ENCODE measurements around the gene ARHGAP15. TPM values are rescaled to one million over a fixed set of nuclear protein-coding genes. Genes with fewer than 3 reads are reported as not detected.

Gene ARHGAP15
- total and polyA plus RNA-seq, 9 donors, result 6.7 to 21.0 (median 9.7) TPM

GRCh38 chr2:143482316-143482715 is 353.1 kb downstream of the ARHGAP15 start:
- Histone ChIP-seq H3K27ac (ENCODE audit: low read length) (peak overlapping the region; percentile 94), H3K36me3 (ENCODE audit: control insufficient read depth, insufficient read depth, low read length) (no peaks in the 10 kb centered on the region), H3K4me3 (ENCODE audit: low read length) (no peak overlapping the region), H3K27me3 (ENCODE audit: control insufficient read depth, insufficient read depth, low read length) (no peaks in the 10 kb centered on the region), H3K4me1 (ENCODE audit: control insufficient read depth, insufficient read depth, low read length) (peaks cover 5% of the 10 kb centered on the region), H3K9me3 (replicated peaks; ENCODE audit: control insufficient read depth, low read depth, low read length) (no peaks in the 10 kb centered on the region)
- WGBS (ENCODE audit: insufficient coverage), result no CpG with 5 or more reads among the region's 3 CpGs
- DNase-seq, result peak; percentile 91

DNA sequence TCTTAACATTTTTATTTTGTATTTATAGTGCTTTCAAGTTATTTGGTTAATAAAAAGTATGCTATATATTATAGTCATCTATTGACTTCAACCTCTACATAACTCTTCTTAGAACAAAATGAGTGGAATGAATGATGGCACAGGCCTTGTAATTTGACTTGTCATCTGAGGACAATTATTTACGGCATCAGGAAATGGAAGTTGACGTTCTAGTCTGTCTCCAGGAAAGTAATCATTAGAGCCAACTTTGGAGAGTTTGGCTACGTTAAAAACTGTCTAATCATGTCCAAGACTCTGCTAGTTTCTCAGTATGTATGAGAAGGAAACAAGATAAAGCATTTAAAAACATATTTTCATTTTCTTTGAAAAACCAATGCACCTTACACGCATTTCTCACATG is 353.6 kb downstream of the ARHGAP15 start:
- Histone ChIP-seq H3K4me3 (ENCODE audit: low read length) (no peak overlapping the region), H3K36me3 (ENCODE audit: control insufficient read depth, insufficient read depth, low read length) (no peaks in the 10 kb centered on the region), H3K9me3 (replicated peaks; ENCODE audit: control insufficient read depth, low read depth, low read length) (no peaks in the 10 kb centered on the region), H3K4me1 (ENCODE audit: control insufficient read depth, insufficient read depth, low read length) (peaks cover 5% of the 10 kb centered on the region), H3K27me3 (ENCODE audit: control insufficient read depth, insufficient read depth, low read length) (no peaks in the 10 kb centered on the region), H3K27ac (ENCODE audit: low read length) (peak overlapping the region; percentile 94)
- peak; percentile 90 for DNase-seq
- no CpG with 5 or more reads among the region's 4 CpGs for WGBS (ENCODE audit: insufficient coverage)

DNA sequence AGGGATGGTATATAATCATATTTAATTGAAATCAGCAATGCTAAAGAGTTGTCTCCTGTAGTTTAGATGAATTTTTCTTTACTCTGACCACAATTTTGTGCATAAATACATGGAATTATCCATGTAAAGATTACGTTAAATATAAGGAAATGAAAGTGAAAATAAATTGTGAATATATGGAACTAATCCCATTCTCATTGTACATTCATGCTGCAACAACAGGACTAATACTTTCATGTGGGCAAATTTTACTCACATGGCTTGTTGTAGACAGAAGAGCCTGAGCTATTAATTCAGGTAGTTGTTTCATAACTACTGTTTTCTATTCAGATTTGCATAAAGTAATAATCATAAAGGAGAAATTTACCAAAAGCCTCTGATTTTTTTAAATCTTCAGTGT is 357.8 kb downstream of the ARHGAP15 start:
- Histone ChIP-seq H3K36me3 (ENCODE audit: control insufficient read depth, insufficient read depth, low read length) (no peaks in the 10 kb centered on the region), H3K4me3 (ENCODE audit: low read length) (no peak overlapping the region), H3K27ac (ENCODE audit: low read length) (no peak overlapping the region), H3K9me3 (replicated peaks; ENCODE audit: control insufficient read depth, low read depth, low read length) (no peaks in the 10 kb centered on the region), H3K27me3 (ENCODE audit: control insufficient read depth, insufficient read depth, low read length) (no peaks in the 10 kb centered on the region), H3K4me1 (ENCODE audit: control insufficient read depth, insufficient read depth, low read length) (no peaks in the 10 kb centered on the region)
- WGBS (ENCODE audit: insufficient coverage), result no CpG with 5 or more reads among the region's 1 CpG
- DNase-seq, result no peak

GRCh38 chr2:143489145-143489544 is 359.9 kb downstream of the ARHGAP15 start:
- Histone ChIP-seq H3K27ac (ENCODE audit: low read length) (peak overlapping the region; percentile 65), H3K27me3 (ENCODE audit: control insufficient read depth, insufficient read depth, low read length) (no peaks in the 10 kb centered on the region), H3K9me3 (replicated peaks; ENCODE audit: control insufficient read depth, low read depth, low read length) (peaks cover 5% of the 10 kb centered on the region), H3K36me3 (ENCODE audit: control insufficient read depth, insufficient read depth, low read length) (no peaks in the 10 kb centered on the region), H3K4me1 (ENCODE audit: control insufficient read depth, insufficient read depth, low read length) (no peaks in the 10 kb centered on the region), H3K4me3 (ENCODE audit: low read length) (no peak overlapping the region)
- DNase-seq, result peak; percentile 74
- WGBS (ENCODE audit: insufficient coverage), result no CpG with 5 or more reads among the region's 3 CpGs

GRCh38 chr2:143491131-143491530 is 361.9 kb downstream of the ARHGAP15 start:
- H3K27ac ChIP-seq (ENCODE audit: low read length), result no peak overlapping the region
- DNase-seq, result no peak
- no peak overlapping the region for H3K4me3 ChIP-seq (ENCODE audit: low read length)
- H3K27me3 ChIP-seq (ENCODE audit: control insufficient read depth, insufficient read depth, low read length), result no peaks in the 10 kb centered on the region
- no peaks in the 10 kb centered on the region for H3K4me1 ChIP-seq (ENCODE audit: control insufficient read depth, insufficient read depth, low read length)
- no CpG with 5 or more reads among the region's 2 CpGs for WGBS (ENCODE audit: insufficient coverage)
- H3K36me3 ChIP-seq (ENCODE audit: control insufficient read depth, insufficient read depth, low read length), result no peaks in the 10 kb centered on the region
- peaks cover 5% of the 10 kb centered on the region for H3K9me3 ChIP-seq (replicated peaks; ENCODE audit: control insufficient read depth, low read depth, low read length)

DNA sequence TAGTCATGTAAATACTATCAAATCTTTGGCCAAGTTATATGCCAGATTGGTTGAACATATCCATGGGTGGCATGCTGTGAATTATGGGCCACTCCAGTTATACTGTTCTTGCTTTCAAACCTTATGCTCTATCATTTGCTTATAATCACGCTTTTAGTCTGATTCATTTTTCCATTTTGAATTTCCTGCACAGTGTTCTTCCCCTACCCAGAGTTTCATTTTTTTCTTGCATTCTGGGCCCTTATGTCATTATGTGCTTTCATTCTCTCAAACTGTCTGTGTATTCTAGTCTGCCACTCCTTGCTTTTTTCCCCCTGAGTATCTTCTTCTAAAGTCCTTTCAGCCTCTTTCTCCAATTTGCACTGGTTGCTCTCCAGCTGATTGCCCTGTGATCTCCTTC is 364.1 kb downstream of the ARHGAP15 start:
- WGBS (ENCODE audit: insufficient coverage), result no CpG with 5 or more reads among the region's 1 CpG
- no peaks in the 10 kb centered on the region for H3K27me3 ChIP-seq (ENCODE audit: control insufficient read depth, insufficient read depth, low read length)
- DNase-seq, result no peak
- H3K4me1 ChIP-seq (ENCODE audit: control insufficient read depth, insufficient read depth, low read length), result no peaks in the 10 kb centered on the region
- H3K4me3 ChIP-seq (ENCODE audit: low read length), result no peak overlapping the region
- no peaks in the 10 kb centered on the region for H3K36me3 ChIP-seq (ENCODE audit: control insufficient read depth, insufficient read depth, low read length)
- peaks cover 5% of the 10 kb centered on the region for H3K9me3 ChIP-seq (replicated peaks; ENCODE audit: control insufficient read depth, low read depth, low read length)
- no peak overlapping the region for H3K27ac ChIP-seq (ENCODE audit: low read length)

- no CpG with 5 or more reads among the region's 1 CpG for WGBS (ENCODE audit: insufficient coverage)
- H3K27ac ChIP-seq (ENCODE audit: low read length), result no peak overlapping the region
- no peak for DNase-seq
Measured at GRCh38 chr2:143497726-143498125, 368.5 kb downstream of the ARHGAP15 start.

DNA sequence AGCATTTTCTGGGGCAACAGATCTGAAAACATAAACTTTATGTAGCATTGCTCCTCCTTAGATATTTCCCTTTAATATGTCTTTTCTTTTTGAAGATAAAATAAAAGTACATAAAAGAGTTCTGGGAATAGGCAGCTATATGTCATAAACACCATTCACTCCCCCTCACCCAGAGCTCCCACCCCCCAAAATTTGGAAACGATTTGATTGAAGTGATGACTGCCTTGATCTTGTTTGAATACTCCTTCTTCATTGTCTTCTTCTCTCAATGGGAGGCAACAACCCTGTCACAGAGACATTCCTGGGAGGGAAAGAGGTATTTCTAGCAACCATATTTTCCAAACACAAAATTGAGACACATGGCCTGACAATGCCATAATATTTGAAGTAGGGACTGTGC is 369.3 kb downstream of the ARHGAP15 start:
- no peak for DNase-seq
- Histone ChIP-seq H3K4me1 (ENCODE audit: control insufficient read depth, insufficient read depth, low read length) (no peaks in the 10 kb centered on the region), H3K27me3 (ENCODE audit: control insufficient read depth, insufficient read depth, low read length) (no peaks in the 10 kb centered on the region), H3K36me3 (ENCODE audit: control insufficient read depth, insufficient read depth, low read length) (no peaks in the 10 kb centered on the region), H3K27ac (ENCODE audit: low read length) (no peak overlapping the region), H3K4me3 (ENCODE audit: low read length) (no peak overlapping the region), H3K9me3 (replicated peaks; ENCODE audit: control insufficient read depth, low read depth, low read length) (peaks cover 4% of the 10 kb centered on the region)
- WGBS (ENCODE audit: insufficient coverage), result no CpG with 5 or more reads among the region's 1 CpG

More at GRCh38 chr2:143497726-143498125, 368.5 kb downstream of the ARHGAP15 start:
- H3K9me3 ChIP-seq (replicated peaks; ENCODE audit: control insufficient read depth, low read depth, low read length), result peaks cover 5% of the 10 kb centered on the region
- no peaks in the 10 kb centered on the region for H3K36me3 ChIP-seq (ENCODE audit: control insufficient read depth, insufficient read depth, low read length)
- no peaks in the 10 kb centered on the region for H3K27me3 ChIP-seq (ENCODE audit: control insufficient read depth, insufficient read depth, low read length)
- no peak overlapping the region for H3K4me3 ChIP-seq (ENCODE audit: low read length)
- no peaks in the 10 kb centered on the region for H3K4me1 ChIP-seq (ENCODE audit: control insufficient read depth, insufficient read depth, low read length)

DNA sequence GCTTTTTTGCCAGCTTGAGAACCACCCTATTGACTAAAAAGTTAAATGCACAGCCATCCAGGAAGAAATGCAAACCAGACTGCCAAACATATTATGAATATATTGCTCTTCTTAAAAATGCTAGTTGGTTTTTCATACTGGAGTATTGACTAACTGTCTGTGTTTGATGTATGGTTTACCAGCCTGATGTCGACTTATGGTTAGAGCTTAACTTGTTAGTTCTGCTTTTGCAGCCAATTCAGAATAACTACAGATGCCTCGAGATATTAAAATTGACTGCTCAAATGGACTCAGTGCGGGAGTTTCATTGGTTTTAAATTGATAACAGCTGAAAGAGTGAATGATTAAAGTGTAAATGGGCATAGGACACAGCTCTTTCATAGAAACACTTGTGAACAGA is 369.8 kb downstream of the ARHGAP15 start:
- DNase-seq, result peak; percentile 40
- no peak overlapping the region for H3K4me3 ChIP-seq (ENCODE audit: low read length)
- no peaks in the 10 kb centered on the region for H3K36me3 ChIP-seq (ENCODE audit: control insufficient read depth, insufficient read depth, low read length)
- H3K9me3 ChIP-seq (replicated peaks; ENCODE audit: control insufficient read depth, low read depth, low read length), result no peaks in the 10 kb centered on the region
- no peaks in the 10 kb centered on the region for H3K4me1 ChIP-seq (ENCODE audit: control insufficient read depth, insufficient read depth, low read length)
- 20% methylated on average over 2 of the region's 3 CpGs for WGBS (ENCODE audit: insufficient coverage)
- H3K27me3 ChIP-seq (ENCODE audit: control insufficient read depth, insufficient read depth, low read length), result no peaks in the 10 kb centered on the region
- no peak overlapping the region for H3K27ac ChIP-seq (ENCODE audit: low read length)

GRCh38 chr2:143501106-143501676 is 372.0 kb downstream of the ARHGAP15 start:
- no peak overlapping the region for H3K27ac ChIP-seq (ENCODE audit: low read length)
- H3K4me1 ChIP-seq (ENCODE audit: control insufficient read depth, insufficient read depth, low read length), result no peaks in the 10 kb centered on the region

GRCh38 chr2:143503280-143503679 is 374.1 kb downstream of the ARHGAP15 start:
- DNase-seq, result no peak
- H3K9me3 ChIP-seq (replicated peaks; ENCODE audit: control insufficient read depth, low read depth, low read length), result no peaks in the 10 kb centered on the region
- H3K27me3 ChIP-seq (ENCODE audit: control insufficient read depth, insufficient read depth, low read length), result no peaks in the 10 kb centered on the region
- no peak overlapping the region for H3K4me3 ChIP-seq (ENCODE audit: low read length)
- WGBS (ENCODE audit: insufficient coverage), result no CpG with 5 or more reads among the region's 2 CpGs
- no peaks in the 10 kb centered on the region for H3K36me3 ChIP-seq (ENCODE audit: control insufficient read depth, insufficient read depth, low read length)
- H3K4me1 ChIP-seq (ENCODE audit: control insufficient read depth, insufficient read depth, low read length), result no peaks in the 10 kb centered on the region
- no peak overlapping the region for H3K27ac ChIP-seq (ENCODE audit: low read length)

More at GRCh38 chr2:143501106-143501676, 372.0 kb downstream of the ARHGAP15 start:
- no peaks in the 10 kb centered on the region for H3K27me3 ChIP-seq (ENCODE audit: control insufficient read depth, insufficient read depth, low read length)
- H3K9me3 ChIP-seq (replicated peaks; ENCODE audit: control insufficient read depth, low read depth, low read length), result no peaks in the 10 kb centered on the region
- no peak overlapping the region for H3K4me3 ChIP-seq (ENCODE audit: low read length)
- H3K36me3 ChIP-seq (ENCODE audit: control insufficient read depth, insufficient read depth, low read length), result no peaks in the 10 kb centered on the region
- WGBS (ENCODE audit: insufficient coverage), result no CpG with 5 or more reads among the region's 7 CpGs
- no peak for DNase-seq
